ENCODE results near the gene ZMAT2. TPM values are rescaled to one million over a fixed set of nuclear protein-coding genes. Genes with fewer than 3 reads are reported as not detected.
A peak's percentile ranks its signal among the peaks of the same experiment; 100 is the strongest.
"Not testable (repeated sequence)": the region's sequence is repeated elsewhere in the genome, so short reads cannot be mapped to it uniquely, and the experiment has no call there.

The ZMAT2 gene, protein sequence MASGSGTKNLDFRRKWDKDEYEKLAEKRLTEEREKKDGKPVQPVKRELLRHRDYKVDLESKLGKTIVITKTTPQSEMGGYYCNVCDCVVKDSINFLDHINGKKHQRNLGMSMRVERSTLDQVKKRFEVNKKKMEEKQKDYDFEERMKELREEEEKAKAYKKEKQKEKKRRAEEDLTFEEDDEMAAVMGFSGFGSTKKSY
- 53.0 and 55.0 TPM in 2 replicates for total RNA-seq
- long read RNA-seq, transcript ZMAT2-201 (6 exons, 1,647 nt), result major isoform, 44 of 47 reads
- long read RNA-seq, partial matches to known transcripts, result 3 of 47 reads
- long read RNA-seq, other reads (novel, unspliced or antisense), result 0 of 47 reads

GRCh38 chr5:140700177-140701144 lies at the start of gene ZMAT2:
ZMAT2 (plus strand) TSS chr5:140700447; CDS start chr5:140700461, 14 bp downstream.
- Mint-ChIP-seq H3K4me3 (peak within 1 kb of the TSS; percentile 99), H3K27ac (ENCODE audit: unreplicated experiment) (peak within 1 kb of the TSS; percentile 96), H3K27me3 (ENCODE audit: low read depth) (no peaks in the 10 kb centered on the region), H3K9me3 (no peaks in the 10 kb centered on the region), H3K36me3 (ENCODE audit: low read depth) (peaks cover 27% of the 10 kb centered on the region), H3K4me1 (peaks cover 21% of the 10 kb centered on the region)
- TF ChIP-seq, protein P1, sequence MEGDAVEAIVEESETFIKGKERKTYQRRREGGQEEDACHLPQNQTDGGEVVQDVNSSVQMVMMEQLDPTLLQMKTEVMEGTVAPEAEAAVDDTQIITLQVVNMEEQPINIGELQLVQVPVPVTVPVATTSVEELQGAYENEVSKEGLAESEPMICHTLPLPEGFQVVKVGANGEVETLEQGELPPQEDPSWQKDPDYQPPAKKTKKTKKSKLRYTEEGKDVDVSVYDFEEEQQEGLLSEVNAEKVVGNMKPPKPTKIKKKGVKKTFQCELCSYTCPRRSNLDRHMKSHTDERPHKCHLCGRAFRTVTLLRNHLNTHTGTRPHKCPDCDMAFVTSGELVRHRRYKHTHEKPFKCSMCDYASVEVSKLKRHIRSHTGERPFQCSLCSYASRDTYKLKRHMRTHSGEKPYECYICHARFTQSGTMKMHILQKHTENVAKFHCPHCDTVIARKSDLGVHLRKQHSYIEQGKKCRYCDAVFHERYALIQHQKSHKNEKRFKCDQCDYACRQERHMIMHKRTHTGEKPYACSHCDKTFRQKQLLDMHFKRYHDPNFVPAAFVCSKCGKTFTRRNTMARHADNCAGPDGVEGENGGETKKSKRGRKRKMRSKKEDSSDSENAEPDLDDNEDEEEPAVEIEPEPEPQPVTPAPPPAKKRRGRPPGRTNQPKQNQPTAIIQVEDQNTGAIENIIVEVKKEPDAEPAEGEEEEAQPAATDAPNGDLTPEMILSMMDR (conservative IDR thresholded peaks at IDR 0.05), result no peak
- DNase-seq (ENCODE audit: low read depth, low spot score), result peak; percentile 83

GRCh38 chr5:140658870-140659269 lies 41.4 kb upstream of the ZMAT2 start:
- H3K4me1 Mint-ChIP-seq, result peaks cover 3% of the 10 kb centered on the region
- no peak for DNase-seq (ENCODE audit: low read depth, low spot score)
- H3K9me3 Mint-ChIP-seq, result no peaks in the 10 kb centered on the region
- no peak overlapping the region for H3K27ac Mint-ChIP-seq (ENCODE audit: unreplicated experiment)
- TF ChIP-seq, protein P1 (conservative IDR thresholded peaks at IDR 0.05), result no peak
- no peaks in the 10 kb centered on the region for H3K27me3 Mint-ChIP-seq (ENCODE audit: low read depth)
- no peak overlapping the region for H3K4me3 Mint-ChIP-seq
- H3K36me3 Mint-ChIP-seq (ENCODE audit: low read depth), result peaks cover 23% of the 10 kb centered on the region

- DNase-seq (ENCODE audit: low read depth, low spot score); H3K27me3 Mint-ChIP-seq (ENCODE audit: low read depth); H3K27ac Mint-ChIP-seq (ENCODE audit: unreplicated experiment); H3K9me3 Mint-ChIP-seq; H3K4me3 Mint-ChIP-seq: not testable (repeated sequence)
- Mint-ChIP-seq H3K36me3 (ENCODE audit: low read depth) (peaks cover 18% of the 10 kb centered on the region), H3K4me1 (peaks cover 14% of the 10 kb centered on the region)
Measured at GRCh38 chr5:140660371-140660770, 39.9 kb upstream of the ZMAT2 start.

DNA sequence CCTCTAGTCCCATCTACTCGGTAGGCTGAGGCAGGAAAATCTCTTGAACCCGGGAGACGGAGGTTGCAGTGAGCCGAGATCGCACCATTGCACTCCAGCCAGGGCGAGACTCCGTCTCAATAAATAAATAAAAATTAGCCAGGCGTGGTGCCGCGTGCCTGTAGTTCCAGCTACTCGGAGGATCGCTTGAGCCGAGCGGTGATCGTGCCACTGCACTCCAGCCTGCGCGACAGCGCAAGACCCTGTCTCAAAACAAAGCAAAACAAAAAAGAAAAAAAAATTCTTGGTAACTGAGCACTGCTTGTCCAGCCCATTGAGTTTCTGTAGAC lies 36.3 kb upstream of the ZMAT2 start:
- Mint-ChIP-seq H3K27ac (ENCODE audit: unreplicated experiment) (no peak overlapping the region), H3K27me3 (ENCODE audit: low read depth) (no peaks in the 10 kb centered on the region), H3K4me1 (peaks cover 28% of the 10 kb centered on the region), H3K36me3 (ENCODE audit: low read depth) (peaks cover 22% of the 10 kb centered on the region), H3K9me3 (no peaks in the 10 kb centered on the region), H3K4me3 (peak overlapping the region; percentile 95)
- TF ChIP-seq, protein P1 (conservative IDR thresholded peaks at IDR 0.05), result no peak
- no peak for DNase-seq (ENCODE audit: low read depth, low spot score)

DNA sequence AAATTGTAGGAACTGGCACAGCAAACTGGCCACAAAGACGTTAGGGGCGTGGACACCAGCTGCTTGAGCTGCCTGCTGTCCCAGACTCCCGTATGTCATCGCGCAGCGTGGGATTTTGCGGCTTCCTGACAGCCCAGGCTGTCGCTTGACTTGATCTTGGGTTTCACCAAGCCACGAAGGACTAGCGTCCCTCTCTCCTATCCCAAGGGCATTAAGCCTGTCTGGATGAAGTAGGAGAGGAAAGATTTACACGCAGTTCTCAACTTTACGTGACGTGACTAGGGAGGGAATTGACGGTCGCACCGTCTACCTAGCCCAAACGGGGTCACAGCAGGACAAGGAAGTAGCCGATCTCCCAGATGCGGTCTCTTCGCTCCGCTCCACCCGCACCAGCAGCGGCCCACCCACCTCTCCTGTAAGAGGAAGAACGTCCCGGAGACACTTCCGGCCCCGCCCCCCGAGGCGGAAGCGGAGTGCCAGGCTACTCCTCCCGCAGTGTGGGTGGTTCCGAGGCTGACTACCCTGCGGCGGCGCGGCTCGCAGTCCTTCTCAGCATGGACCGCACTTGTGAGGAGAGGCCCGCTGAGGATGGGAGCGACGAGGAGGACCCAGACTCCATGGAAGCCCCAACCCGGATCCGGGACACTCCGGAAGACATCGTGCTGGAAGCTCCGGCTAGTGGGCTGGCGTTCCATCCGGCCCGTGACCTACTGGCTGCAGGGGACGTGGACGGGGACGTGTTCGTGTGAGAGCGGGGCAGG lies 35.7 kb upstream of the ZMAT2 start, which contains the start of gene WDR55:
Gene WDR55 (plus strand): TSS at position 546 of the 761 bp plus-strand sequence. CDS start 9 bp downstream, at position 555.
- TF ChIP-seq, protein P1 (conservative IDR thresholded peaks at IDR 0.05), result no peak
- no peaks in the 10 kb centered on the region for H3K9me3 Mint-ChIP-seq

GRCh38 chr5:140671035-140671434 lies 29.2 kb upstream of the ZMAT2 start:
- H3K27me3 Mint-ChIP-seq (ENCODE audit: low read depth); H3K9me3 Mint-ChIP-seq; DNase-seq (ENCODE audit: low read depth, low spot score); H3K27ac Mint-ChIP-seq (ENCODE audit: unreplicated experiment); H3K4me3 Mint-ChIP-seq: not testable (repeated sequence)
- Mint-ChIP-seq H3K4me1 (peaks cover 14% of the 10 kb centered on the region), H3K36me3 (ENCODE audit: low read depth) (peaks cover 20% of the 10 kb centered on the region)

More for the DNA sequence above, 35.7 kb upstream of the ZMAT2 start, which contains the start of gene WDR55:
- peaks cover 28% of the 10 kb centered on the region for H3K4me1 Mint-ChIP-seq
- peaks cover 21% of the 10 kb centered on the region for H3K36me3 Mint-ChIP-seq (ENCODE audit: low read depth)
- H3K4me3 Mint-ChIP-seq, result peak within 1 kb of the TSS; percentile 95
- DNase-seq (ENCODE audit: low read depth, low spot score), result peak; percentile 89
- peak within 1 kb of the TSS; percentile 97 for H3K27ac Mint-ChIP-seq (ENCODE audit: unreplicated experiment)
- H3K27me3 Mint-ChIP-seq (ENCODE audit: low read depth), result no peaks in the 10 kb centered on the region
